ENCODE results near the gene CLSTN1.

Gene CLSTN1

DNA sequence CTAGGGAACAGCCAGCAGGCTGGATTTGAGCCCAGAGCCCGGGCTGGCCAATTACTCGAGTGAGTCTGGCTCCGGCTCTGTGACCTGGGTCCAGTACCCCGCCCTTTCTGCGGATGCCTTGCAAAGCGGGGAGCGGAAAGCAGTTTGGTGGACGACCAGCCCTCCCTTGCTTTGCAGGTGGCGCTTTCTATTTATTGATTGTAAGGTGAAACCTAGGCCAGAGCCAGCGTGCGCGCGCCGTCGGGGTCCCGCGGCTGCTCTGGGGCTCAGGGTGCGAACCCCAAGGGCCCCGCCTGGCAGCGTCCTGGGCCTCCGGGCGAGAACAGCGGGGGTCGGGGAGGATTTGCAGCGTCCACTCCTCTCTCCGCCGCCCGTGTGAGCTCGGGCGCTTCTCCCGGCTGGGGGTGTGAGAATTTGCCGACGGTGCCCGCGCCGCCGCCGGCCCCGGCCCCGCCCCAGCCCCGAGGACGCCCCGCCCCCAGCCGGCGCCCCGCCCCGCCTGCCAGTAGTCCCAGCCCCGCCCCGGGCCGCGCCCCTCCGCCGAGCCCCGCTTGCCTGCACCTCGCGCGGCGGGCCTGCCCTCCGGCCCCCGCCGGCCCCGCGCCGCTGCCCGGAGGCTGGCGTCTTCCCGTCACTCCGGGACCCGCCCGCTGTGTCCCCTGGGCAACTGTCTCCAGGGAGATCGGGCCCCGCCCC is 134.6 kb downstream of the CLSTN1 start:
- H3K36me3 ChIP-seq (ENCODE audit: insufficient read depth, low read length): no peaks in the 10 kb centered on the region
- H3K9me3 ChIP-seq (ENCODE audit: control insufficient read depth, insufficient read depth, low read length): no peaks in the 10 kb centered on the region
- H3K4me1 ChIP-seq (ENCODE audit: insufficient read depth, low read length): peaks cover 16% of the 10 kb centered on the region
- peak overlapping the region; percentile 55; the same call in 1 of the 2 replicates for H3K9ac ChIP-seq (ENCODE audit: low read depth, low read length)

DNA sequence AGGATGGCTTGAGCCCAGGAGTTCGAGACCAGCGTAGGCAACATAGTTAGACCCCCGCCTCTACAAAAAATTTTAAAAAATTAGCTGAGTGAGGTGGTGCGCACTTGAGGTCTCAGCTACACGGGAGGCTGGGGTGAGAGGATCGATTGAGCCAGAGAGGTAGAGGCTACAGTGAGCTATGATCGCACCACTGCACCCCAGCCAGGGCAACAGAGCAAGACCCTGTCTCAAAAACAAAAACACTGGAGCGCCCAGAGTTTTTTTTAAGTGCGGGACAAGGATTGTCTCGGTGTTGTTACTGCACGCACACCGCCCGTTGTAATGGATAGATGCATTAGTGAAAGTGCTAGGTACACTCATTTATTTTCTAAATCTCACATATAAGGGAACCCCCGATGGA is 135.2 kb downstream of the CLSTN1 start:
- no peaks in the 10 kb centered on the region for H3K9me3 ChIP-seq (ENCODE audit: control insufficient read depth, insufficient read depth, low read length)
- peaks cover 16% of the 10 kb centered on the region for H3K4me1 ChIP-seq (ENCODE audit: insufficient read depth, low read length)
- no peaks in the 10 kb centered on the region for H3K36me3 ChIP-seq (ENCODE audit: insufficient read depth, low read length)
- peak overlapping the region; percentile 55 for H3K9ac ChIP-seq (ENCODE audit: low read depth, low read length)

DNA sequence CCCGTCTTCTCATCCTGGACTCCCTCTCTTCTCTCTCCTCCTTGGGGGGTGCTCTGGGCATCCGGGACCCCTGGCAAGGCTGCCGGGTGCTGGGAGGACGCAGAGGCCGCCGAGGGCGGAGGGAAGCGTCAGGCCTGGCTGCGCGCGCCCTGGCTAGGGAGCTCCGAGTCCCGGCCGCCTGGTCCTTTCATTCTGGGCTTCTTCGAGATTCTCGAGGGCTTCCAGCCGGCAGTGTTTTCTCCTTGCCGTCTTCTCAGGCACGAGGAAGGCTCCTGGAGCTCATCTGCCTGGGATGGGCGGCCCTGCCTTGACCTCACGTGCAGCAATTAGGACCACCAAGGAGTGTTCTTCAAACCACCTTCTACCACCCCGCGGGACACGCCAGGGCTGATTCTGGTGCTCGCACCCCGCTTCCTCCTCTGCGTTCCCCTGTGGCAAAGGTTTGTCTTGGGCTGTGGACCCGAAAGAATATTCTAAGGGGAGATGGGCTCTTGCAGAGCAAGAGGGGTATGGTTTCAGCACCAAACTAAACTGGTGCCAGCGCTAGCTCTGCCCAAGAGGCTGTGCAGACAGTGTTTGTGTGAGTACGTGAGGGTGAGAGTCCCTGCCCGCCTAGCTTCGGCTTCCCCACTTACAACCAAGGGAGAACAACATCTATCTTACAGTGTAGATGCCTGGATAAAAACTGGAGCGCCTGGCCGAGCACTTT is 135.7 kb downstream of the CLSTN1 start:
- Histone ChIP-seq H3K36me3 (ENCODE audit: insufficient read depth, low read length) (no peaks in the 10 kb centered on the region), H3K4me1 (ENCODE audit: insufficient read depth, low read length) (peaks cover 16% of the 10 kb centered on the region), H3K9ac (ENCODE audit: low read depth, low read length) (peak overlapping the region; percentile 55), H3K9me3 (ENCODE audit: control insufficient read depth, insufficient read depth, low read length) (no peaks in the 10 kb centered on the region)

DNA sequence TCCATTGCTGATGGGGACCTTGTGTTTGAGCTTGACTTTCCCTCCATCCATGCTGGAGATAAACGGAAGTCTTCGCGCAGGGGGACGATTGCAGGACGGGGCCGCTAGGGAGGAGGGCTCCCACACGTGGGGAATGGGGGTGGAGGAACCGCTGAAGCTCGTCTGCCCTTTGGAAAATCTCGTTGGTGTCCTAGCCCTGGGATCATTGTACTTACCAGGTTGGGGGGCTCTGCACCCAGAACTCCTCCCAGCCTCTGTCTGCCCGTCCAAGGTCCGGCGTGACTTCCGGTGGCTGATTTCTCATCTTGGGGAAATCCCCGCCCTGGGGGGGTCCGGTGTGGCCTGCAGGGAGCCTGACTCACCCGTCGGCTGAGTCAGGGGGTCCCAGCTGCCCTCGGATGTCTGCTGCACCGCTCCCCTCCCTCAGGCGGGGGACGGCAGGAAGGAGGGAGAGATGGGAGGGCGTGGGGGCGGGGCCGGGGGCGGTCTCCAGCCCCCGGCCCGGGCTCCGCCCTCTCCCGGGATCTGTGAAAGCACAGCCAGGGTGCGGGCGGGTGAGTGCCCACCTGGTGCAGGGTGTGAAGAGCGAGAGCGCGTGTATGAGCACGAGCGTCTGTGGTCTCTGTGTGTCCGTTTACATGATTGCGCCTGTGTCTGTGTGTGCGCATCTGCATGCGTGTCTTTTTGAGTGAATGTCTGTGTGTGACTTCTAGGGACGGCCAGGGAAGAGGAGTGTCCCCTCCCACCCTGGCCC is 136.5 kb downstream of the CLSTN1 start:
- Histone ChIP-seq H3K9ac (ENCODE audit: low read depth, low read length) (peak overlapping the region; percentile 55), H3K4me1 (ENCODE audit: insufficient read depth, low read length) (peaks cover 16% of the 10 kb centered on the region), H3K9me3 (ENCODE audit: control insufficient read depth, insufficient read depth, low read length) (no peaks in the 10 kb centered on the region), H3K36me3 (ENCODE audit: insufficient read depth, low read length) (no peaks in the 10 kb centered on the region)

DNA sequence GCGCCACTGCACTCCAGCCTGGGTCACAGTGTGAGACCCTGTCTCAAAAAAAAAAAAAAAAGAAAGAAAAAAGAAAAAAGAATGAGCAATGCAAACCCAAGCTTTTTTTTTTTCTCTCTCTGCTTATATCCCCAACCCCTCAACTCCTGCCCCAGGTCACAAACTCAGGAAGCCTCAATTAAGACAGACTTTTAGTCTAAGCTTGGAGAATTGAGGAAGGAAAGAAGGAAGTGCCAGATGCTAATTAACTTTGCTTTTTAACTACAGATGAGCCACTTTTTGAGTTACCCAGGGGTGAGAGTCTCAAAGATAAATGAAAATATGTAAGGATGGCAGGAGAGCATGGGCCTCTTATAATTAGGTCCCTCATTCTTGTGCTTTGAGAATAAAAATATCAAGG is 139.0 kb downstream of the CLSTN1 start:
- Histone ChIP-seq H3K9me3 (ENCODE audit: control insufficient read depth, insufficient read depth, low read length) (no peaks in the 10 kb centered on the region), H3K36me3 (ENCODE audit: insufficient read depth, low read length) (no peaks in the 10 kb centered on the region), H3K4me1 (ENCODE audit: insufficient read depth, low read length) (peaks cover 5% of the 10 kb centered on the region)

DNA sequence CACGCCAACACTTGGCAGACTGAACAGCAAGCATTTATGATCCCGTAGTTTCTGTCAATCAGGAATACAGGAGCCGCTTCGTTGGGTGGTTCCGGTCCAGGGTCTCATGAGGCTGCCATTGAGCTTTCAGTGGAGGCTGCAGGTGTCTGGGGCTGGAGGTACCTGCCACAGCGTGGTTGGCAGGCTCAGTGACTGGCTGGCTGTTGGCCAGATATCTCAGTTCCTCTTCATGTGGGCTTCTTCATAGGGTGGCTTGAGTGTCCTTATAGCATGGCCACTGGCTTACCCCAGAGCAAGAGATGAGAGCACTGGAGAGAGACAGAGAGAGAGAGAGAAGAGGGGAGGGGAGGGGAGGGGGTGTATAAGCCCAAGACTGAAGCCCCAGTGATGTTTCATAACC is 142.9 kb downstream of the CLSTN1 start:
- Histone ChIP-seq H3K9me3 (ENCODE audit: control insufficient read depth, insufficient read depth, low read length) (no peaks in the 10 kb centered on the region), H3K4me1 (ENCODE audit: insufficient read depth, low read length) (peaks cover 2% of the 10 kb centered on the region), H3K9ac (ENCODE audit: low read depth, low read length) (no peak overlapping the region)

More for the DNA sequence above, 139.0 kb downstream of the CLSTN1 start:
- no peak overlapping the region for H3K9ac ChIP-seq (ENCODE audit: low read depth, low read length)

DNA sequence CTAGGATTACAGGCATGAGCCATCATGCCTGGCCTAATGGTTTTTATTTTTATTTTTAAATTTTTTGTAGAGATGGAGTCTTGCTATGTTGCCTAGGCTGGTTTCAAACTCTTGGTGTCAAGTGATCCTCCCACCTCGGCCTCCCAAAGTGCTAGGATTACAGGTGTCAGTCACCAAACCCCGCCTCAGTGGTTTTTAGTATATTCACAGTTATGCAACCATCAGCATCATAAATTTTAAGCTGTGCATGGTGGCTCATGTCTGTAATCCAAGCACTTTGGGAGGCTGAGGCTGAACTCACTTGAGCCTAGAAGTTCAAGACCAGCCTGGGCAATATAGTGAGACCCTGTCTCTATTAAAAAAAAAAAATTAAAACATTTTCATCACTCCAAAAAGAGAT is 143.7 kb downstream of the CLSTN1 start:
- Histone ChIP-seq H3K9ac (ENCODE audit: low read depth, low read length) (no peak overlapping the region), H3K4me1 (ENCODE audit: insufficient read depth, low read length) (no peaks in the 10 kb centered on the region; the same call in 1 of the 2 replicates), H3K36me3 (ENCODE audit: insufficient read depth, low read length) (no peaks in the 10 kb centered on the region), H3K9me3 (ENCODE audit: control insufficient read depth, insufficient read depth, low read length) (no peaks in the 10 kb centered on the region)

More for the DNA sequence above, 142.9 kb downstream of the CLSTN1 start:
- no peaks in the 10 kb centered on the region for H3K36me3 ChIP-seq (ENCODE audit: insufficient read depth, low read length)
